A549 (cell line): Measurements from ENCODE around the gene SIPA1. TPM values are rescaled to one million over a fixed set of nuclear protein-coding genes. Genes with fewer than 3 reads are reported as not detected.

Source experiments
- ATAC-seq, 2 experiments: fragments of 200-7000 bp in 1 of 2; fragments of >200 bp in 1 of 2; cut with Nextera tagmentation in 1 of 2; cut with Tn5 transposase in 1 of 2; 3 replicates each; pipeline versions ENCODE4 v1.8.0 to v1.9.1; 2018 to 2020; ENCODE audit warnings: mild to moderate bottlenecking in 1 of 2, moderate library complexity in 1 of 2
- CTCF ChIA-PET: fragments of 300-600 bp; sonication (Branson Sonifier 250); formaldehyde crosslinking; extraction: SDS; loops from one replicate; lab custom pipeline; 2021; ENCODE audit warnings: antibody characterized with exemption, inconsistent platforms; lab: Yijun Ruan, JAX
- POLR2A ChIA-PET: fragments of 350-600 bp; formaldehyde crosslinking; extraction: SDS; loops from one replicate; lab custom pipeline; 2021; ENCODE audit warnings: antibody characterized with exemption, inconsistent platforms; lab: Yijun Ruan, JAX
- DNase-seq, 2 experiments: peaks; one replicate each; pipeline versions ENCODE4 v3.0.0 to v3.0.0-alpha.2; 2011 to 2016; ENCODE audit warnings: low read depth in 1 of 2, low spot score in 1 of 2
- FAIRE-seq: peaks from 2 replicates; lab custom pipeline; 2011; peaks lifted over from hg19 to GRCh38; lab: Jason Lieb, UNC
- H3K27ac ChIP-seq, 2 experiments: fragments of >200 bp; sonication (Bioruptor Twin); formaldehyde crosslinking; 3 replicates each; pipeline ENCODE4 v1.5.1; 2016 to 2017
- H3K4me1 ChIP-seq: fragments of >200 bp; sonication (Bioruptor Twin); formaldehyde crosslinking; 3 replicates; pipeline ENCODE4 v1.6.1; 2016
- H3K4me2 ChIP-seq: fragments of >200 bp; sonication (Bioruptor Twin); formaldehyde crosslinking; 3 replicates; pipeline ENCODE4 v1.6.1; 2016
- H3K4me3 ChIP-seq: fragments of >200 bp; sonication (Bioruptor Twin); formaldehyde crosslinking; 3 replicates; pipeline ENCODE4 v1.5.1; 2016
- H3K9me3 ChIP-seq: fragments of >200 bp; sonication (Bioruptor Twin); formaldehyde crosslinking; 3 replicates; pipeline ENCODE4 v1.6.1; 2016
- BHLHE40 ChIP-seq: IDR thresholded peaks from 2 replicates; pipeline ENCODE4 v1.6.1; 2012; ENCODE audit warnings: low read depth, low read length, inconsistent platforms
- CBX2 ChIP-seq: fragments of 200-600 bp; sonication (generic); IDR thresholded peaks from 2 replicates; pipeline ENCODE4 v1.6.1; 2016; ENCODE audit warnings: low read depth, mild to moderate bottlenecking, borderline replicate concordance
- CEBPB ChIP-seq, 2 experiments: fragments of >200 bp in 1 of 2; sonication (Bioruptor Twin) in 1 of 2; formaldehyde crosslinking in 1 of 2; IDR thresholded peaks; 2 replicates each; pipeline ENCODE4 v1.6.1; 2012 to 2016
- CHD4 ChIP-seq: fragments of 200-600 bp; sonication (generic); IDR thresholded peaks from 2 replicates; pipeline ENCODE4 v1.6.1; 2016; ENCODE audit warnings: antibody characterized with exemption, mild to moderate bottlenecking, borderline replicate concordance
- ESRRA ChIP-seq: fragments of 150-350 bp; IDR thresholded peaks from 2 replicates; pipeline ENCODE4 v1.6.1; 2014; ENCODE audit warnings: mild to moderate bottlenecking, low read length, borderline replicate concordance
- GATA3 ChIP-seq: IDR thresholded peaks from 2 replicates; pipeline ENCODE4 v1.6.1; 2012; ENCODE audit warnings: borderline replicate concordance
- HDAC2 ChIP-seq: fragments of 200-600 bp; sonication (generic); IDR thresholded peaks from 2 replicates; pipeline ENCODE4 v1.6.1; 2016
- HES2 ChIP-seq: fragments of >200 bp; sonication (Bioruptor Twin); formaldehyde crosslinking; IDR thresholded peaks from 2 replicates; pipeline ENCODE4 v1.6.1; 2016
- HEYL ChIP-seq: fragments of 250-450 bp; sonication (Bioruptor Pico); IDR thresholded peaks from 2 replicates; pipeline ENCODE4 v1.8.0; 2021; ENCODE audit warnings: mild to moderate bottlenecking, moderate library complexity
- HOXA7 ChIP-seq: fragments of 250-450 bp; sonication (Bioruptor Pico); IDR thresholded peaks from 2 replicates; pipeline ENCODE4 v1.5.0; 2020; ENCODE audit warnings: mild to moderate bottlenecking, moderate library complexity
- MAZ ChIP-seq: fragments of 150-350 bp; IDR thresholded peaks from 2 replicates; pipeline ENCODE4 v1.6.1; 2014; ENCODE audit warnings: antibody characterized with exemption, low read depth, low read length, borderline replicate concordance
- NFE2L2 ChIP-seq: fragments of 150-350 bp; conservative IDR thresholded peaks from 2 replicates; pipeline ENCODE4 v1.6.1; 2014; ENCODE audit warnings: low read length
- NPAS2 ChIP-seq: fragments of 250-450 bp; sonication (Bioruptor Pico); IDR thresholded peaks from 2 replicates; pipeline ENCODE4 v1.8.0; 2022; ENCODE audit warnings: mild to moderate bottlenecking, moderate library complexity, borderline replicate concordance
- NR3C1 ChIP-seq: fragments of >200 bp; sonication (Bioruptor Twin); formaldehyde crosslinking; IDR thresholded peaks from 3 replicates; pipeline ENCODE4 v1.6.1; 2017
- PBX3 ChIP-seq: IDR thresholded peaks from 2 replicates; pipeline ENCODE4 v1.6.1; 2012
- PHF8 ChIP-seq: fragments of 200-600 bp; sonication (generic); IDR thresholded peaks from 2 replicates; pipeline ENCODE4 v1.6.1; 2016; ENCODE audit warnings: low read depth, mild to moderate bottlenecking, antibody characterized with exemption, moderate library complexity, borderline replicate concordance
- POLR2A ChIP-seq: IDR thresholded peaks from 2 replicates; pipeline ENCODE4 v1.6.1; 2012; ENCODE audit warnings: mild to moderate bottlenecking, low read length
- RCOR1 ChIP-seq: fragments of 150-350 bp; IDR thresholded peaks from 2 replicates; pipeline ENCODE4 v1.6.1; 2014; ENCODE audit warnings: antibody characterized with exemption, low read length, low read depth
- REST ChIP-seq: fragments of 200-600 bp; sonication (generic); IDR thresholded peaks from 2 replicates; pipeline ENCODE4 v1.6.1; 2016; ENCODE audit warnings: antibody characterized with exemption, mild to moderate bottlenecking, moderate library complexity
- ZFP36 ChIP-seq: fragments of 450-650 bp; IDR thresholded peaks from 2 replicates; pipeline ENCODE4 v1.6.1; 2014; ENCODE audit warnings: borderline replicate concordance; ENCODE audit not compliant: partially characterized antibody
- ZSCAN20 ChIP-seq: fragments of 250-450 bp; sonication (Bioruptor Pico); IDR thresholded peaks from 2 replicates; pipeline ENCODE4 v1.8.0; 2022; ENCODE audit warnings: mild to moderate bottlenecking, moderate library complexity
- WGBS: methylation state at CpG from one replicate; pipeline ENCODE4 v1.1.6; 2017; ENCODE audit errors: missing lambda C conversion rate; 5-methylcytosine and 5-hydroxymethylcytosine counted together
- polyA plus RNA-seq, 4 experiments: library from polyadenylated mRNA; depleted of rRNA in 3 of 4; stranded (reverse); fragments of >200 nt; fragmentation: RNase III in 1 of 4; extraction: RNeasy Plus Mini Kit Qiagen cat#74134 plus additional on column Dnase treatment in 1 of 4; gene quantifications; 2 replicates in 3 of 4; 3 replicates in 1 of 4; pipeline ENCODE4 v1.2.3, GENCODE V29; 2011 to 2017
- TF ChIP-seq, protein P1 (sequence below): fragments of 250-450 bp; sonication (Bioruptor Pico); IDR thresholded peaks from 2 replicates; pipeline ENCODE4 v1.5.0; 2020; ENCODE audit warnings: low read depth, mild to moderate bottlenecking, moderate library complexity

The SIPA1 gene
- polyA plus RNA-seq, 2 of the 4 experiments (the other 2 are of a cell fraction): 9.9 to 17.4 TPM

DNA sequence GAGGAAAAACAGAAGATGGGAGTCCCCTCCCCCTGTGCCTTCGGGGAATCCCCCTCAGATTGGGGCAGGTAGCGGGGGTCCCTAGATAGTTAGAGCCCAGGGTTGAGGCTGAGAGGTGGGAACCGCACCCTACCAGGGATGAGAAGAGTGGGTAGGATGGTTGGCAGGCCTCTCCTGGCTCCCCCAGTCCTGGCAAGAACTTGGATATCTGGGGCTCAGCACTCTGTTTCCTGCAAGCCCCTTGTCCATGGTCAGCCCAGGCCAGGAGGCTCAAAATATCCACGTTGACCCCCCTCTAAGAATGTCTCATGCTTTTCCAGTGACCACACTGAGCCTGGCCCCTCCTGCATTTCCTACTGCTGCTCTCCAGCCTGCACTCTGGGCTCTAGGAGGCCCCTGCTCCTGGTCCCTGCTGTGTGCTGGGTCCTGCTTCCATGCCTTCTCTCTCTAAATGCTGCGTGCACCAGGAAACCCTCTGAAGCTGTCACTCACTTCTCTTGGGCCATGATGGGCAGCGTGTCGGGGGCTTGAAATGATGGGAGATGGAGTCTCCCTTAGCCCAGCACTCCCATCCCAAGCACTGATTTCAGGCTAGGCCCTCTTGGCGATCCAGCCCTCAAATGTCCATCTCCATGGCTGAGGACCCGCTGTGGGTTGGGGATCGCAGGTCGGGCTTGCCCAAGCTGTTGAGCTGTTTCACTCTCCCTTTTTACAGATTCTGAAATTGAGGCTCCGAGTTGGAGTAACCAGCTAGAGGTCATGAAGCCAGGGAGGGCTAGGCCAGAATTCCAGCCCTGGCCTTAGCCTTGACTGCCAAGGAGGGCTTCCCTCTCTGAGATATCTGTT is 25.9 kb upstream of the SIPA1 start:
- WGBS: 85% methylated on average over 12 of the region's 12 CpGs
- POLR2A ChIA-PET: interaction anchor here (1.5 kb wide), 1 partner anchor 41 kb away, joined by 3 read pairs; no protein-coding TSS in a partner anchor
- no peak for TF ChIP-seq NR3C1
- no peak for TF ChIP-seq NPAS2 (CRISPR knock-in tag)
- TF ChIP-seq HDAC2: no peak
- no peak for TF ChIP-seq PHF8
- no peak for TF ChIP-seq ZSCAN20 (CRISPR knock-in tag)
- no peak for TF ChIP-seq HOXA7
- TF ChIP-seq POLR2A: no peak
- no peak for TF ChIP-seq HEYL (CRISPR knock-in tag)
- no peak for TF ChIP-seq CEBPB (IDR thresholded peaks at IDR 0.05)
- TF ChIP-seq CHD4: no peak
- no peak for TF ChIP-seq CBX2
- no peak for TF ChIP-seq GATA3
- TF ChIP-seq, all 56 proteins: peak for 0
- CTCF ChIA-PET: interaction anchor here (0.8 to 20.1 kb wide), 8 partner anchors 14 to 272 kb away, joined by 3 to 249 read pairs (median 6); partner anchors contain the start of genes FAM89B and KCNK7
- no peak overlapping the region for H3K4me3 ChIP-seq
- peak overlapping the region; percentile 77 for H3K4me2 ChIP-seq
- FAIRE-seq: no peak
- no peak for DNase-seq
- no peak for ATAC-seq
- peak overlapping the region in 1 of 2 experiments; percentile 19; a peak in 3 of 6 replicates for H3K27ac ChIP-seq
- no peaks in the 10 kb centered on the region for H3K9me3 ChIP-seq
- peaks cover 40% of the 10 kb centered on the region for H3K4me1 ChIP-seq

GRCh38 chr11:65612691-65613090 is 25.2 kb upstream of the SIPA1 start:
- TF ChIP-seq MAZ (no peak), ESRRA (no peak)
- peak overlapping the region; percentile 77 for H3K4me2 ChIP-seq
- H3K4me3 ChIP-seq: peak overlapping the region; percentile 92
- POLR2A ChIA-PET: interaction anchor here (1.5 kb wide), 1 partner anchor 40 kb away, joined by 3 read pairs; no protein-coding TSS in a partner anchor
- 94% methylated on average over 3 of the region's 7 CpGs for WGBS
- FAIRE-seq (no peak), DNase-seq (no peak), ATAC-seq (no peak)
- peak overlapping the region in 1 of 2 experiments; percentile 98; a peak in 2 of 6 replicates for H3K27ac ChIP-seq
- CTCF ChIA-PET: interaction anchor here (0.7 to 20.1 kb wide), 9 partner anchors 12 to 272 kb away, joined by 3 to 249 read pairs (median 4); partner anchors contain the start of genes FAM89B and KCNK7
- H3K9me3 ChIP-seq: no peaks in the 10 kb centered on the region
- H3K4me1 ChIP-seq: peaks cover 45% of the 10 kb centered on the region

- H3K27ac ChIP-seq: peak overlapping the region; percentile 96 to 98
- H3K4me1 ChIP-seq: peaks cover 45% of the 10 kb centered on the region
- H3K9me3 ChIP-seq: no peaks in the 10 kb centered on the region
- 56% methylated on average over 27 of the region's 43 CpGs for WGBS
- peak; percentile 3 to 6; a peak in 4 of 6 replicates for ATAC-seq
- TF ChIP-seq HDAC2 (no peak), BHLHE40 (no peak), GATA3 (no peak), REST (no peak), NFE2L2 (no peak), ZFP36 (no peak), PBX3 (no peak), RCOR1 (no peak), HES2 (no peak), MAZ (no peak)
- TF ChIP-seq, protein P1, sequence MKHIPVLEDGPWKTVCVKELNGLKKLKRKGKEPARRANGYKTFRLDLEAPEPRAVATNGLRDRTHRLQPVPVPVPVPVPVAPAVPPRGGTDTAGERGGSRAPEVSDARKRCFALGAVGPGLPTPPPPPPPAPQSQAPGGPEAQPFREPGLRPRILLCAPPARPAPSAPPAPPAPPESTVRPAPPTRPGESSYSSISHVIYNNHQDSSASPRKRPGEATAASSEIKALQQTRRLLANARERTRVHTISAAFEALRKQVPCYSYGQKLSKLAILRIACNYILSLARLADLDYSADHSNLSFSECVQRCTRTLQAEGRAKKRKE (CRISPR knock-in tag): no peak
- TF ChIP-seq, all 56 proteins: peak for 0
- ChIA-PET CTCF (interaction anchor here (0.7 to 20.1 kb wide), 9 partner anchors 13 to 271 kb away, joined by 3 to 249 read pairs (median 4); partner anchors contain the start of genes FAM89B and KCNK7), POLR2A (interaction anchor here (1.5 kb wide), 1 partner anchor 39 kb away, joined by 3 read pairs; no protein-coding TSS in a partner anchor)
- H3K4me2 ChIP-seq: peak overlapping the region; percentile 77
- H3K4me3 ChIP-seq: peak overlapping the region; percentile 92
- DNase-seq (peak in 1 of 2 experiments; percentile 52), FAIRE-seq (no peak)
Observed at GRCh38 chr11:65613091-65613928, 24.6 kb upstream of the SIPA1 start.
